Central memory CD4-positive, alpha-beta T cell (primary cell): ENCODE measurements around the gene HCFC1.

Experiments
- DNase-seq: peaks from one replicate; pipeline ENCODE4 v3.0.0; 2022
- total RNA-seq, 3 experiments: gene quantifications; one replicate each; lab custom pipeline; 2026; lab: John Stamatoyannopoulos, UW

HCFC1 gene
- total RNA-seq: 117 to 192 (median 150) reads per million in 3 experiments

- peak; percentile 94 for DNase-seq
Measured at GRCh38 chrX:153971450-153972367, at the start of gene HCFC1. HCFC1 (minus strand) TSS chrX:153971818; CDS start chrX:153970840, 978 bp downstream.

- no peak for DNase-seq
Measured at GRCh38 chrX:154021131-154021611, 49.6 kb upstream of the HCFC1 start.

- no peak for DNase-seq
Measured at GRCh38 chrX:154020536-154021115, 49.0 kb upstream of the HCFC1 start.

GRCh38 chrX:154019633-154020528 lies 48.3 kb upstream of the HCFC1 start, which contains the start of gene IRAK1:
IRAK1 (minus strand) TSS chrX:154019902; CDS start chrX:154019812, 90 bp downstream.
- peak; percentile 47 for DNase-seq

- no peak for DNase-seq
Measured at GRCh38 chrX:154019061-154019621, 47.5 kb upstream of the HCFC1 start.

- no peak for DNase-seq
Measured at GRCh38 chrX:154018518-154019060, 47.0 kb upstream of the HCFC1 start.

GRCh38 chrX:154017766-154018517 lies 46.3 kb upstream of the HCFC1 start:
- DNase-seq: no peak

GRCh38 chrX:154016366-154017076 lies 44.9 kb upstream of the HCFC1 start:
- no peak for DNase-seq

- no peak for DNase-seq
Measured at GRCh38 chrX:154015581-154016264, 44.1 kb upstream of the HCFC1 start.

GRCh38 chrX:154014429-154015380 lies 43.1 kb upstream of the HCFC1 start:
- no peak for DNase-seq

- peak; percentile 52 for DNase-seq
Measured at GRCh38 chrX:154013614-154014360, 42.2 kb upstream of the HCFC1 start.

GRCh38 chrX:154013001-154013421 lies 41.4 kb upstream of the HCFC1 start:
- no peak for DNase-seq

- DNase-seq: no peak
Measured at GRCh38 chrX:154012336-154012991, 40.8 kb upstream of the HCFC1 start.

- DNase-seq: no peak
Measured at GRCh38 chrX:154011376-154012335, 40.0 kb upstream of the HCFC1 start.

GRCh38 chrX:154010330-154011087 lies 38.9 kb upstream of the HCFC1 start:
- no peak for DNase-seq
